Hepatocyte (in vitro differentiated cells): Measurements from ENCODE around the gene AKR7A3.
"Not testable (repeated sequence)": the region's sequence is repeated elsewhere in the genome, so short reads cannot be mapped to it uniquely, and the experiment has no call there.

Source experiments
- CTCF ChIP-seq: fragments of 200-600 bp; sonication (generic); IDR thresholded peaks from 2 replicates; pipeline ENCODE4 v1.5.1; 2016; ENCODE audit warnings: antibody characterized with exemption, mild to moderate bottlenecking; ENCODE audit not compliant: poor library complexity
- EZH2 ChIP-seq: fragments of 200-600 bp; sonication (generic); IDR thresholded peaks from 2 replicates; pipeline ENCODE4 v1.6.1; 2016; ENCODE audit warnings: antibody characterized with exemption, mild to moderate bottlenecking, borderline replicate concordance
- EZH2phosphoT487 ChIP-seq: fragments of 200-600 bp; sonication (generic); IDR thresholded peaks from one replicate; pipeline ENCODE4 v1.6.1; 2018; ENCODE audit warnings: antibody characterized with exemption, mild to moderate bottlenecking, low read depth, moderate library complexity; ENCODE audit not compliant: unreplicated experiment, severe bottlenecking

- TF ChIP-seq CTCF, EZH2phosphoT487, EZH2: not testable (repeated sequence)
Measured at GRCh38 chr1:19273844-19274531, 14.6 kb downstream of the AKR7A3 start.
